HuH-7.5 (cell line): Measurements from ENCODE around the gene FSTL4.
A peak's percentile ranks its signal among the peaks of the same experiment; 100 is the strongest.

ENCODE experiments used
- DNase-seq: peaks from one replicate; pipeline ENCODE4 v3.0.0; 2011; ENCODE audit warnings: low spot score

FSTL4 gene

GRCh38 chr5:133364936-133365707 lies 247.2 kb downstream of the FSTL4 start:
- DNase-seq = no peak

GRCh38 chr5:133363807-133364587 lies 248.3 kb downstream of the FSTL4 start:
- DNase-seq = no peak

GRCh38 chr5:133362438-133362837 lies 249.9 kb downstream of the FSTL4 start:
- DNase-seq = no peak

GRCh38 chr5:133361922-133362321 lies 250.4 kb downstream of the FSTL4 start:
- DNase-seq = no peak

GRCh38 chr5:133360693-133361472 lies 251.5 kb downstream of the FSTL4 start:
- DNase-seq = no peak

- DNase-seq = no peak
Observed at GRCh38 chr5:133359861-133360260, 252.5 kb downstream of the FSTL4 start.

- no peak for DNase-seq
Observed at GRCh38 chr5:133358271-133358670, 254.1 kb downstream of the FSTL4 start.

- DNase-seq = no peak
Observed at GRCh38 chr5:133357758-133358157, 254.6 kb downstream of the FSTL4 start.

GRCh38 chr5:133356984-133357421 lies 255.3 kb downstream of the FSTL4 start:
- no peak for DNase-seq

GRCh38 chr5:133356396-133356983 lies 255.9 kb downstream of the FSTL4 start:
- DNase-seq = no peak

- DNase-seq = no peak
Observed at GRCh38 chr5:133354323-133355185, 257.8 kb downstream of the FSTL4 start.

GRCh38 chr5:133353741-133354140 lies 258.6 kb downstream of the FSTL4 start:
- no peak for DNase-seq

GRCh38 chr5:133348406-133348805 lies 263.9 kb downstream of the FSTL4 start:
- DNase-seq = no peak

- peak; percentile 18 for DNase-seq
Observed at GRCh38 chr5:133347039-133347438, 265.3 kb downstream of the FSTL4 start.

GRCh38 chr5:133344266-133344665 lies 268.1 kb downstream of the FSTL4 start:
- DNase-seq = no peak

GRCh38 chr5:133343196-133343595 lies 269.1 kb downstream of the FSTL4 start:
- DNase-seq = no peak

- DNase-seq = no peak
Observed at GRCh38 chr5:133341915-133342710, 270.2 kb downstream of the FSTL4 start.

GRCh38 chr5:133341296-133341695 lies 271.0 kb downstream of the FSTL4 start:
- DNase-seq = no peak

- DNase-seq = no peak
Observed at GRCh38 chr5:133340822-133341221, 271.5 kb downstream of the FSTL4 start.

- no peak for DNase-seq
Observed at GRCh38 chr5:133340002-133340755, 272.2 kb downstream of the FSTL4 start.
